KMS-11 (cell line): ENCODE measurements around the gene IL32.
"Not testable (repeated sequence)": the region's sequence is repeated elsewhere in the genome, so short reads cannot be mapped to it uniquely, and the experiment has no call there.

Experiments
- H2AFZ ChIP-seq: fragments of 200-600 bp; sonication (generic); 2 replicates; pipeline ENCODE4 v1.6.1; 2016; ENCODE audit warnings: antibody characterized with exemption, mixed run types, low read depth
- H3K27ac ChIP-seq: fragments of 200-600 bp; sonication (generic); 2 replicates; pipeline ENCODE4 v1.6.1; 2016; ENCODE audit warnings: mild to moderate bottlenecking, mixed run types
- H3K27me3 ChIP-seq: fragments of 200-600 bp; sonication (generic); 2 replicates; pipeline ENCODE4 v1.6.1; 2017; ENCODE audit warnings: mild to moderate bottlenecking, low read depth, mixed run types, moderate library complexity; ENCODE audit not compliant: insufficient read depth
- H3K36me3 ChIP-seq: fragments of 200-600 bp; sonication (generic); 2 replicates; pipeline ENCODE4 v1.6.1; 2017; ENCODE audit warnings: mild to moderate bottlenecking, mixed run types; ENCODE audit not compliant: insufficient read depth
- H3K4me1 ChIP-seq: fragments of 200-600 bp; sonication (generic); 2 replicates; pipeline ENCODE4 v1.6.1; 2016; ENCODE audit warnings: mild to moderate bottlenecking, low read depth, mixed run types; ENCODE audit not compliant: poor library complexity, severe bottlenecking
- H3K4me2 ChIP-seq: fragments of 200-600 bp; sonication (generic); 2 replicates; pipeline ENCODE4 v1.7.0; 2016; ENCODE audit warnings: mild to moderate bottlenecking, mixed run types
- H3K4me3 ChIP-seq: fragments of 200-600 bp; sonication (generic); IDR thresholded peaks from 2 replicates; pipeline ENCODE4 v1.6.1; 2017; ENCODE audit warnings: low read depth, low read length, mixed read lengths; ENCODE audit not compliant: insufficient read depth
- H3K79me2 ChIP-seq: fragments of 200-600 bp; sonication (generic); 2 replicates; pipeline ENCODE4 v1.6.1; 2016; ENCODE audit warnings: low read depth, mixed run types; ENCODE audit not compliant: insufficient read depth
- H3K9ac ChIP-seq: fragments of 200-600 bp; sonication (generic); 2 replicates; pipeline ENCODE4 v1.6.1; 2016; ENCODE audit warnings: mild to moderate bottlenecking, mixed run types
- H4K20me1 ChIP-seq: fragments of 200-600 bp; sonication (generic); 2 replicates; pipeline ENCODE4 v1.6.1; 2016; ENCODE audit warnings: mild to moderate bottlenecking, mixed run types; ENCODE audit not compliant: insufficient read depth
- CTCF ChIP-seq: fragments of 200-600 bp; sonication (generic); conservative IDR thresholded peaks from 2 replicates; pipeline ENCODE4 v1.6.1; 2017; ENCODE audit warnings: low read depth, mild to moderate bottlenecking, antibody characterized with exemption, low read length, moderate library complexity, mixed read lengths

Gene IL32

DNA sequence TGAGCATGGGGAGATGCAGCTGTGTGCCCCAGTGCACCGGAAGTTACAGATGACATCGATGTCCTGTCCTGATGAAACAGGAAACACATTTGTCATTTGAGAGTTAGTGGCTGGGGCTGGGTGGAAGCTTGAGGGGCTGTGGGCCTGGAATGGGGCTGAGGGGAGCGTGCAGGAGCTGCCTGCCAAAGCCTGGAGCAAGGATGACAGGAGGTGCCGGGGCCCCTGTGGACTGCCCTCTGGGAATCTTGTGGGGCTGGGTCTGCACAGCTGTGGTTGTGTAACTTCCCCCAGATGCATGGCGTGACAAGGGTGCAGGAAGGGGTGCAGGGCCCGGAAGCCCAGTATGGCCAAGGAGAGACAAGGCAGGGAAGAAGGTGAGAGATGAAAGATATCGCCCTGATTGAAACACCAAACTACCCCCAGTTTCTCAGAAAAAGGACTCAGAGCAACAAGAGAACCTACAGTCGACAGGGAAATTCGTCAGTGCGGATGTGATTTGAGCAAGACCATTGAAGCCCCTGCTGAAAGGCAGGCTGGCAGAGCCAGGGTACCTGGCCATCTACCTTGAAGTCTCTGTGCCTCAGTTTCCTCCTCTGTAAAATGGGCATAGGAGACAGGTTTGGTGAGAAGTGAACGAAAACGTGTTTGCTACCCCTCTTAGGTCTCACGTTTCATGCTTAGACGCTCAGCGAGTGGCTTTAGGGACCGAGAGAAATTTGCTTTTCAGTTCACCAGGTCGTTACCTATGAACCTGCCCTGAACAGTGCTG is 10.3 kb upstream of the IL32 start:
- Histone ChIP-seq H3K4me2 (no peak overlapping the region), H3K79me2 (no peaks in the 10 kb centered on the region), H3K4me3 (no peak overlapping the region), H3K9ac (no peak overlapping the region), H3K36me3 (no peaks in the 10 kb centered on the region), H2AFZ (no peak overlapping the region), H3K27me3 (peaks cover 5% of the 10 kb centered on the region; the same call in 1 of the 2 replicates), H3K4me1 (peaks cover 6% of the 10 kb centered on the region), H3K27ac (no peak overlapping the region), H4K20me1 (no peaks in the 10 kb centered on the region)
- TF ChIP-seq CTCF, result no peak

DNA sequence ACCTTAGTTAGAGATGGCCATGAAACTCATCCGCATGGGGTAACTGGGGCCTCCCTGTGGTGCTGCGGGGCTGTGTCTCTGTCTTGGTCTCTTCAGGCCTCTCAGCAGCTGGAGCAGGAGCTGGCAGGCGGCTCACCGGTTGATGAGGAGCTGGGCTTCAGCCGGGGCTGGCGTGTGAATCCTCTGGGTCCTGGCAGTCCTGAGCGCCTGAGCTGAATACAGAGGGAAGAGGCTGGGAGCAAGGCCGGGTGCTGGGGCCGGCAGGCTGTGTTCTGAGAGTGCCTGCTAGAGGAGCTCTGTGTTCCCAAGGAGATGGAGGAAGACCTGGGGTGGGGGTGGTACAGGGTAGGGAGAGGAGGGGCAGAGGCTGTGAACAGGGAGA is 9.7 kb upstream of the IL32 start:
- not testable (repeated sequence) for H3K9ac ChIP-seq, H3K4me1 ChIP-seq, H3K36me3 ChIP-seq, H2AFZ ChIP-seq, H3K4me3 ChIP-seq, H3K27me3 ChIP-seq, H3K79me2 ChIP-seq, H4K20me1 ChIP-seq, H3K4me2 ChIP-seq, H3K27ac ChIP-seq

DNA sequence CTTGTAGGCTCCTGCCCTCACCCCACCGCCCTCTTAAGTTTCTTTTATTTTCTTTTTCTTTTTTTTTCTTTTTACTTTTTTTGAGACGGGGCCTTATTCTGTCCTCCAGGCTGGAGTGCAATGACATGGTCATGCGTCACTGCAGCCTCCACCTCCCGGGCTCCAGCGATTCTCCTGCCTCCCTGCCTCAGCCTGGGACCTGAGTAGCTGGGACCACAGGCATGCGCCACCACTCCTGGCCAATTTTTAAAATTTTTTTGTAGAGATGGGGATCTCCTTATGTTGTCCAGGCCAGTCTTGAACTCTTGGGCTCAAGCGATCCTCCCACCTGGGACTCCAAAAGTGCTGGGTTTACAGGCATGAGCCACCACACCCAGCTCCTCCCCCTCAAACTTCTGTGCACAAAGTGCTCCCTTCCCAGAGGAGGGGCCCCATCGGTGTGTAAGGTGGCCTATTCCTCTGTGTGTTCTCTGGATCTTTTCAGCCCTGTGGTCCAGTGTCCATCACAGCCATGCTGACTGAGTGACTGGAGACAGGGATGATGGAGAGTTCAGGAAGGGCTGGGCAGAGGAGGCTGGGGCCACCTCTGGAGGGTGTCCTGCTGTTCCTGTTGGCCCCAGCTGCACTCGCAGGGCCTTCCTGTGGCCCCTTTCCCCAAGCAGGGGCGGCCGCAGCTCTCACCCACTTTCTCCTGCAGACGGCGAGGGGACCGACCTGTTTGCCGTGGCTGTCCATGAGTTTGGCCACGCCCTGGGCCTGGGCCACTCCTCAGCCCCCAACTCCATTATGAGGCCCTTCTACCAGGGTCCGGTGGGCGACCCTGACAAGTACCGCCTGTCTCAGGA is 8.9 kb upstream of the IL32 start:
- Histone ChIP-seq H3K36me3 (no peaks in the 10 kb centered on the region), H3K9ac (no peak overlapping the region)
- TF ChIP-seq CTCF, result no peak

GRCh38 chr16:3057181-3058138 is 8.0 kb upstream of the IL32 start:
- Histone ChIP-seq H3K36me3 (no peaks in the 10 kb centered on the region), H2AFZ (no peak overlapping the region), H3K27me3 (peaks cover 6% of the 10 kb centered on the region; the same call in 1 of the 2 replicates), H3K79me2 (no peaks in the 10 kb centered on the region), H3K9ac (no peak overlapping the region), H3K27ac (no peak overlapping the region), H3K4me2 (no peak overlapping the region), H4K20me1 (no peaks in the 10 kb centered on the region), H3K4me1 (peaks cover 6% of the 10 kb centered on the region), H3K4me3 (no peak overlapping the region)
- TF ChIP-seq CTCF, result no peak

More for the DNA sequence above, 8.9 kb upstream of the IL32 start:
- Histone ChIP-seq H3K27ac (no peak overlapping the region), H3K79me2 (no peaks in the 10 kb centered on the region), H3K27me3 (peaks cover 3% of the 10 kb centered on the region; the same call in 1 of the 2 replicates), H3K4me3 (no peak overlapping the region), H3K4me2 (no peak overlapping the region), H3K4me1 (peaks cover 6% of the 10 kb centered on the region), H2AFZ (no peak overlapping the region), H4K20me1 (no peaks in the 10 kb centered on the region)
